NB4 (cell line): Measurements from ENCODE around the gene TNFRSF18.

Source experiments
- POLR2A ChIP-seq: IDR thresholded peaks from 2 replicates; pipeline ENCODE4 v1.6.1; 2011; ENCODE audit warnings: mild to moderate bottlenecking; ENCODE audit not compliant: insufficient read length; ENCODE audit errors: extremely low read depth
- TF ChIP-seq, protein P1 (sequence below): IDR thresholded peaks from one replicate; pipeline ENCODE4 v1.5.1; 2012; ENCODE audit warnings: low read depth, low read length

DNA sequence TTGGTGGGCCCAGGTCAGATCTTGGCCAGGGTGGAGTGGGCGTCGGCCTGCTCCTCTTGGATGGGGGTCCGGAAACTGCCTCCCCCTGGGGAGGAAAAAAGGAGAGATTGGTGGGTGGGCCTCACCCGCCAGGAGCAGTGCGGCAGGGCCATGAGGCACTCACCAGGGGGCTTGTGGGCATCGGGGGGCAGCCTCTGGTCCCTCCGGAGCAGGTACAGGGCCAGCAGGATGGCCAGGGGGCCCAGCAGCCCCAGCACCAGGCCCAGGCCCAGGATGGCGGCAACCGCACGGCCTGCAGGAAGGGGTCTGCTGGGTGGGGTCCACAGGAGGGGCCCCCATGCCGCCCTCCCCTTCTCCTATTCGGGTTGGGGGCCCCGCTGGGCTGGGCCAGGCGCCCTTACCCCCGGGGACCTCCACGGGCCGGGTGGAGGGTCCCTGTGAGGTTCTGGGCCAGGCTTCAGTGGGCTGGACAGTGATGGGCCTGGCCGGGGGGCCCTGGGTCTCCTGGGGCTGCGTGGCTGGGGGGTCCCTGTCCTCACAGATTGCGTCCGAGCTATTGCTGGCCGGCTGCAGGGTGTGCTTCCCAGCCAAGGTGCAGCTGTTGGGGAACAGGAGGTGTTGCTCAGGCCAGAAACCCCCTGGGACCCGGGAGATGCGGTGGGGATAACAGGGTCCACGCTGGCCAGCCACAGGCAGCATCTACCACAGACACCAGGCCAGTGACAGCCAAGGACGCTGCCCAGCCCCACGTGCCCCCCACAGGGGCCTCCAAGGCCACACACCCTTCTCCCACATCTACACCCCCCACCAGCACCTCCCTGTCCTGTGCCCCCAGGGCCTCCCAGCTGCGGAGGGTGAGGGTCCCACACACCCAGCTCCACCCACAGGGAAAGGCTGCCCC lies 5.4 kb upstream of the TNFRSF18 start:
- TF ChIP-seq, protein P1, sequence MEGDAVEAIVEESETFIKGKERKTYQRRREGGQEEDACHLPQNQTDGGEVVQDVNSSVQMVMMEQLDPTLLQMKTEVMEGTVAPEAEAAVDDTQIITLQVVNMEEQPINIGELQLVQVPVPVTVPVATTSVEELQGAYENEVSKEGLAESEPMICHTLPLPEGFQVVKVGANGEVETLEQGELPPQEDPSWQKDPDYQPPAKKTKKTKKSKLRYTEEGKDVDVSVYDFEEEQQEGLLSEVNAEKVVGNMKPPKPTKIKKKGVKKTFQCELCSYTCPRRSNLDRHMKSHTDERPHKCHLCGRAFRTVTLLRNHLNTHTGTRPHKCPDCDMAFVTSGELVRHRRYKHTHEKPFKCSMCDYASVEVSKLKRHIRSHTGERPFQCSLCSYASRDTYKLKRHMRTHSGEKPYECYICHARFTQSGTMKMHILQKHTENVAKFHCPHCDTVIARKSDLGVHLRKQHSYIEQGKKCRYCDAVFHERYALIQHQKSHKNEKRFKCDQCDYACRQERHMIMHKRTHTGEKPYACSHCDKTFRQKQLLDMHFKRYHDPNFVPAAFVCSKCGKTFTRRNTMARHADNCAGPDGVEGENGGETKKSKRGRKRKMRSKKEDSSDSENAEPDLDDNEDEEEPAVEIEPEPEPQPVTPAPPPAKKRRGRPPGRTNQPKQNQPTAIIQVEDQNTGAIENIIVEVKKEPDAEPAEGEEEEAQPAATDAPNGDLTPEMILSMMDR, result no peak
- TF ChIP-seq POLR2A, result no peak
